Ammon's horn (tissue), 1 donor: Measurements from ENCODE around the gene RFTN1.

Experiments used
- DNase-seq: peaks from one replicate; pipeline ENCODE4 v3.0.0-alpha.2; 2016; ENCODE audit warnings: low spot score

The RFTN1 gene

GRCh38 chr3:16301507-16301906, 212.0 kb downstream of the RFTN1 start:
- DNase-seq: no peak

GRCh38 chr3:16300881-16301359, 212.6 kb downstream of the RFTN1 start:
- no peak for DNase-seq

GRCh38 chr3:16300307-16300706, 213.2 kb downstream of the RFTN1 start:
- no peak for DNase-seq

- DNase-seq: no peak
These were observed 213.8 kb downstream of the RFTN1 start for GRCh38 chr3:16299746-16300145.

- no peak for DNase-seq
These were observed 214.6 kb downstream of the RFTN1 start for GRCh38 chr3:16298891-16299290.

GRCh38 chr3:16297997-16298885, 215.3 kb downstream of the RFTN1 start:
- DNase-seq: no peak

- DNase-seq: no peak
These were observed 218.1 kb downstream of the RFTN1 start for GRCh38 chr3:16295298-16295890.

GRCh38 chr3:16294844-16295243, 218.7 kb downstream of the RFTN1 start:
- no peak for DNase-seq

- DNase-seq: no peak
These were observed 222.7 kb downstream of the RFTN1 start for GRCh38 chr3:16290827-16291196.

GRCh38 chr3:16290007-16290826, 223.3 kb downstream of the RFTN1 start:
- peak; percentile 80 for DNase-seq

GRCh38 chr3:16289144-16289889, 224.2 kb downstream of the RFTN1 start:
- DNase-seq: no peak

GRCh38 chr3:16288664-16289063, 224.8 kb downstream of the RFTN1 start:
- no peak for DNase-seq

GRCh38 chr3:16286751-16287543, 226.6 kb downstream of the RFTN1 start:
- DNase-seq: no peak

GRCh38 chr3:16286161-16286560, 227.3 kb downstream of the RFTN1 start:
- no peak for DNase-seq

- no peak for DNase-seq
These were observed 228.9 kb downstream of the RFTN1 start for GRCh38 chr3:16284633-16285032.

- DNase-seq: no peak
These were observed 232.8 kb downstream of the RFTN1 start for GRCh38 chr3:16280671-16281070.

GRCh38 chr3:16279010-16279801, 234.3 kb downstream of the RFTN1 start:
- no peak for DNase-seq

GRCh38 chr3:16277471-16277870, 236.0 kb downstream of the RFTN1 start:
- DNase-seq: no peak

GRCh38 chr3:16273867-16274266, 239.6 kb downstream of the RFTN1 start:
- no peak for DNase-seq

GRCh38 chr3:16272588-16272987, 240.9 kb downstream of the RFTN1 start:
- DNase-seq: no peak
